Adipocyte (in vitro differentiated cells): ENCODE results near the gene MAN1B1.
"Not testable (repeated sequence)": the region's sequence is repeated elsewhere in the genome, so short reads cannot be mapped to it uniquely, and the experiment has no call there.

Experiments used
- DNase-seq: peaks from one replicate; pipeline ENCODE4 v3.0.0-alpha.2; 2015; ENCODE audit warnings: low read depth
- H3K27me3 ChIP-seq: replicated peaks from 2 replicates; pipeline ENCODE4 v1.7.0; 2013; ENCODE audit warnings: mild to moderate bottlenecking, low read length, moderate library complexity; ENCODE audit not compliant: control insufficient read depth, insufficient read depth
- H3K36me3 ChIP-seq: 2 replicates; pipeline ENCODE4 v1.7.0; 2013; ENCODE audit warnings: low read length, mild to moderate bottlenecking, moderate library complexity; ENCODE audit not compliant: control insufficient read depth, insufficient read depth, severe bottlenecking
- H3K4me1 ChIP-seq: 2 replicates; pipeline ENCODE4 v1.7.0; 2013; ENCODE audit warnings: mild to moderate bottlenecking, low read length, moderate library complexity; ENCODE audit not compliant: control insufficient read depth, insufficient read depth
- H3K4me3 ChIP-seq: 2 replicates; pipeline ENCODE4 v1.7.0; 2013; ENCODE audit warnings: mild to moderate bottlenecking, low read length, moderate library complexity
- H3K9ac ChIP-seq: 2 replicates; pipeline ENCODE4 v1.7.0; 2013; ENCODE audit warnings: mild to moderate bottlenecking, low read length, moderate library complexity
- H3K9me3 ChIP-seq: 2 replicates; pipeline ENCODE4 v1.7.0; 2013; ENCODE audit warnings: mild to moderate bottlenecking, low read length, moderate library complexity; ENCODE audit not compliant: control insufficient read depth

The MAN1B1 gene

DNA sequence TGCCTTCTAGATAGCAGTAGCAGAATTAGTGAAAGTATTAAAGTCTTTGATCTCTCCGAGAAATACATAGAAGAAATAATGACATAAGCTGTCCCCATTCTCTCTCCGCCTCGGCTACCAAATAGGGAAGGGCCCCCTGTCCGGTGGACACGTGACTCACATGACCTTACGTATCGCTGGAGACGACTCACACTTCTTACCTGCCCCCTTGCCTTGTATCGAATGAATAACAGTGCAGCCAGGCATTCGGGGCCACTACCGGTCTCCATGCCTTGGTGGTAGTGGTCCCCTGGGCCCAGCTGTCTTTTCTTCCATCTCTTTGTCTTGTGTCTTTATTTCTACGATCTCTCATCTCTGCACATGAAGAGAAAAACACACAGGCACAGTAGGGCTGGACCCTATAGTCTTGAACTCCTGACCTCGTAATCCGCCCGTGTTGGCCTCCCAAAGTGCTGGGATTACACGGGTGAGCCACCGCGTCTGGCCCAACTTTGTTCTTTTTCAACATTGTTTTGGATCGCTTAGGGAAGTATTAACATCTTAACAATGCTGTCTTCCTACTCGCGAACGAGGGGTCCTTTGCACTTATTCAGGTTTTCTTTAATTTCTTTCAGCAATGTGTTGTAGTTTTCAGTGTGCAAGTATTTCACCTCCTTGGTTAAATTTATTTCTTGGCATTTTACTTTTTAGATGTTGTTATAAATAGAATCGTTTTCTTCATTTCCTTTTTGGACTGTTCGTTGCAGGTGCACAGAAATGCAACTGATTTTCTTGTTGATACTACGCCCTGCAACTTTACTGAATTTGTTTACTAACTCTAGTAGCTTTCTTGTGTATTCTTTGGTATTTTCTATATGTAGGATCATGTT lies 35.4 kb downstream of the MAN1B1 start:
- not testable (repeated sequence) for H3K4me3 ChIP-seq, DNase-seq, H3K27me3 ChIP-seq

DNA sequence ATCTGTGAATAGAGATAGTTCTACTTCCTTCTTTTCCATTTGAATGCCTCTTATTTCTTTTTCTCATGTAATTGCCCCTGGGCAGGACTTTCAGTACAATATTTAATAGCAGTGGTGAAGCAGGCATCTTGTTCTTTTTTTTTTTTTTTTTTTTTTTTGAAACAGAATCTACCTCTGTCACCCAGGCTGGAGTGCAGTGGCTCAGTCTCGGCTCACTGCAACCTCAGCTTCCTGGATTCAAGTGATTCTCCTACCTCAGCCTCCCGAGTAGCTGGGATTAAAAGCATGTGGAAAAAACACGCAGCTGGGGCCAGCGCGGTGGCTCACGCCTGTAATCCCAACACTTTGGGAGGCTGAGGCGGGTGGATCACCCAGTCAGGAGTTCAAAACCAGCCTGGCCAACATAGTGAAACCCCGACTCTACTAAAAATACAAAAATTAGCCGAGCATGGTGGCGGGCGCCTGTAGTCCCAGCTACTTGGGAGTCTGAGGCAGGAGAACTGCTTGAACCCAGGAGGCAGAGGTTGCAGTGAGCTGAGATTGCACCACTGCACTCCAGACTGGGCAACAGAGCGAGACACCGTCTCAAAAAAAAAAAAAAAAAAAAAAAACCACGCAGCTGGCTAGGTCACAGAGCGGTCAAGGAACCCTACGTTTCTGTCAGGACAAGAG lies 36.1 kb downstream of the MAN1B1 start:
- not testable (repeated sequence) for H3K27me3 ChIP-seq, H3K9me3 ChIP-seq, DNase-seq, H3K4me3 ChIP-seq, H3K36me3 ChIP-seq, H3K9ac ChIP-seq
- H3K4me1 ChIP-seq, result peaks cover 11% of the 10 kb centered on the region

More for the DNA sequence above, 35.4 kb downstream of the MAN1B1 start:
- H3K4me1 ChIP-seq, H3K9me3 ChIP-seq, H3K36me3 ChIP-seq, H3K9ac ChIP-seq: not testable (repeated sequence)

DNA sequence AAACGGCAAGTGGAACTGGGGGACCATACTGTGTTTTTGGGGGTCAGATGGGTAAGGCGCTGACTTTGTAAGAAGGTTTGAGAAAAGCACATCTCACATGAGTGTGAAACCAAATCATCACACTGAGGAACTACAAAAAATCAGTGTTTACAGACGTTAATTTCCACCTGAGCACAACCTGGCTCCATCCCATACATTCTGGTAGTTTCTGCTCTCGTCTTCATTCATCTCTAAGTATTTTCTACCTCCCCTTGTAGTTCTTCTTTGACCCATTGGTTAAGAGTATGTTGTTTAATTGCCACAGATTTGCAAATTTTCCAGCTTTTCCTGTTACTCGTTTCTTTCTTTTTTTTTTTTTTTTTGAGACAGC lies 36.7 kb downstream of the MAN1B1 start:
- Histone ChIP-seq H3K9ac (no peak overlapping the region), H3K4me1 (peaks cover 16% of the 10 kb centered on the region), H3K9me3 (no peaks in the 10 kb centered on the region), H3K27me3 (no peaks in the 10 kb centered on the region), H3K4me3 (no peak overlapping the region), H3K36me3 (no peaks in the 10 kb centered on the region)
- DNase-seq, result no peak

DNA sequence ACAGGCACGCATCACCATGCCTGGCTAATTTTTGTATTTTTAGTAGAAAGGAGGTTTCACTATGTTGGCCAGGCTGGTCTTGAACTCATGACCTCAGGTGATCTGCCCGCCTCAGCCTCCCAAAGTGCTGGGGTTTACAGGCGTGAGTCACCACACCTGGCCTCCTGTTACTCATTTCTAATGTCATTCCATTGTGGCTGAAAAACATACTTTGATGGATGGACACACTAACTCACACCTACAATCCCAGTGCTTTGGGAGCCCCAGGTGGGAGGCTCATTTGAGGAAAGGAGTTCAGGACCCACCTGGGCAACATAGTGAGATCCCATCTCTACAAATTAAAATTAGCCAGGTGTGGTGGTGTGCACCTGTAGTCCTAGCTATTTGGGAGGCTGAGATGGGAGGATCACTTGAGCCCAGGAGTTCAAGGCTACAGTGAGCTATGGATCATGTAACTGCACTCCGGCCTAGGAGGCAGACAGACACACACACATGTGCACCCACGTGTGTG lies 37.2 kb downstream of the MAN1B1 start:
- not testable (repeated sequence) for H3K9me3 ChIP-seq

DNA sequence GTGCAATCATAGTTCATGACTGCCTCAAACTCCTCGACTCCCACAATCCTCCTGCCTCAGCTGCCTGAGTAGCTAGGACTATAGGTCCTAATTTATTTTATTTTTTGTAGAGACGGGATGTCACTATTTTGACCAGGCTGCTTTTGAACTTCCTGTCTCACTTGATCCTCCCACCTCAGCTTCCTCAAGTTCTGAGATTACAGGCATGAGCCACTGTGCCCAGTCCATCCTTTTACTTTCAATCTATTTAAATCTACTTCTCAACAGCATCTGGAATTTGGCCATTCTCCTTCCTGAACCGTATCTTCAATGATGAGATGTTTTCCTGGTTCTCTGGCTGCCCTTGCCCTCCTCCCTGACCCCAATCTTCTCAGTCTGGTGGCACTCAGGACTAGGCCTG lies 40.0 kb downstream of the MAN1B1 start:
- H3K36me3 ChIP-seq, result no peaks in the 10 kb centered on the region
- peaks cover 21% of the 10 kb centered on the region for H3K4me1 ChIP-seq
- no peaks in the 10 kb centered on the region for H3K9me3 ChIP-seq
- H3K27me3 ChIP-seq, result no peaks in the 10 kb centered on the region
- H3K9ac ChIP-seq, result no peak overlapping the region
- H3K4me3 ChIP-seq, result peak overlapping the region; percentile 67
- DNase-seq, result no peak

More for the DNA sequence above, 37.2 kb downstream of the MAN1B1 start:
- H3K4me3 ChIP-seq, H3K27me3 ChIP-seq, DNase-seq, H3K9ac ChIP-seq, H3K36me3 ChIP-seq: not testable (repeated sequence)
- H3K4me1 ChIP-seq, result peaks cover 21% of the 10 kb centered on the region

DNA sequence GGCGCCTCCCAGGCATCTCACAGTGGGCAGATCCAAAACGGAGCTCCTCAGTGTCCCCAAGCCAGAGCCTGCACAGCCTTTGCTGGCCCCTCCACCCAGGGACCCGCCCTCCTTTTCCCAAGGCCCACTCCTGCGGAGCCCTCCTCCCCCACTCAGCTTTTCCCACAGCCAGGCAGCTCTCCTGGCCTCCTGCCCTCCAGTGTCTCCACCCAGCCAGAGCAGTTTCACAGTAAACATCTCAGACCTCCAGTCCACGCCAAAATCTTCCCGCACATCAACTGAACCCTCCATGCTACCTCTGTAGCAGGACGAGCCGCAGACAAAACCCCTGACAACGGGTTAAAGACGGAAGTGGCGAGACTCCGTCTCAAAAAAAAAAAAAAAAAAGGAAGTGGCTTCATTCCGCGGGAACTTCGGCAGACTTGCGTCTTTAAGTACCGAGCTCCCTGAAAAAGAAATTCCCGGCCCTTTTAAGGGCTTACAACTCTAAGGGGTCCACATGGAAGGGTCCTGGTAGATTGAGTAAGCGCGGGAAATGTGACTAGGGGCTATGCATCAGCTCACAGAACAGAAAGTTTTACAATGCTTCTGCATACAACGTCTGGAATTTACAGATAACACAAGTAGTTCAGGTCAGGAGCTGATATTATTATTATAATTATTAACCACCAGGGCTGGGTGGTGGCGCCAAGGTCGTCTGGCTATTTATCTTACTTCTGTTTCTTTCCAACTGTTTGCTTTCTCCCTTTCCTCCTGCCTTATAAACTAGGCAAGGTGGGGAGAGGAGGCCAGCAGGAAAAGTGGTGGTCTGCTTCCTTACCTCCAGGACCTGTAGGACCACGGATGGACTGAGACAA lies 40.7 kb downstream of the MAN1B1 start:
- no peaks in the 10 kb centered on the region for H3K9me3 ChIP-seq
- H3K4me3 ChIP-seq, result peak overlapping the region; percentile 84
- H3K9ac ChIP-seq, result peak overlapping the region; percentile 43
- DNase-seq, result no peak
- no peaks in the 10 kb centered on the region for H3K27me3 ChIP-seq
- H3K4me1 ChIP-seq, result peaks cover 21% of the 10 kb centered on the region
- H3K36me3 ChIP-seq, result no peaks in the 10 kb centered on the region

DNA sequence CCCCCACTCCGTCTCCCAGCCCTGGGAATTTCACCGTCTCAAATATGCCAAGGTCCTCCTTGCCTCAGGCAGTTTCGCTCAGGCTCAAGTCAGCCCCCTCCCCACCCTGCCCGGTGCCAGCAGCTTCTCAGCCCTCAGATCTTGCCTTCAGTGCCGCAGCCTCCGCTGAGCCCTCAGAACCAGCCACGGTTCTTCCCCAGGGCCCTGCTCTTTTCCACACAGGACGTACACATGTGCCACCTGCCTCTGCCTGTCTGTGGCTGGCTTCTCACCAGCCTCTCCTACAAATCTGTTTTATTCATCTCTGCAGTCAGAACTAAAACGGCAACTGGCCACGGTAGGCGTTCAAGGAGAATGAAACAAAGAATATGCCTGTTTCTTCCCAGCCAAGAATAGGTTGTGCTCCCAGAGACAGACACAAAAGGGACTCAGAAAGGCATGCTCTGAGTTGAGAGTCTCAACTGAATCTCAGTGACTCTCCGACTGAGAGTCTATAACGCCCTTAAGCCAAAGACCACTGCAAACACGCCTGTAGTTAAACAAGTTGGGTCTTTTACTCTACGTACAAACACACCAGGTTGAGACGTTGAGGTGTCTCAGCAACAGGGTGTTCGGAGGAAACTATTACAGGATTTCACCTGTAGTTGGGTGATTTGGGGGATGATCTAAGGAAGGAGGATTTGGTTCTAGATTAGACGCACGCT lies 41.5 kb downstream of the MAN1B1 start:
- no peak for DNase-seq
- H3K4me1 ChIP-seq, result peaks cover 21% of the 10 kb centered on the region

DNA sequence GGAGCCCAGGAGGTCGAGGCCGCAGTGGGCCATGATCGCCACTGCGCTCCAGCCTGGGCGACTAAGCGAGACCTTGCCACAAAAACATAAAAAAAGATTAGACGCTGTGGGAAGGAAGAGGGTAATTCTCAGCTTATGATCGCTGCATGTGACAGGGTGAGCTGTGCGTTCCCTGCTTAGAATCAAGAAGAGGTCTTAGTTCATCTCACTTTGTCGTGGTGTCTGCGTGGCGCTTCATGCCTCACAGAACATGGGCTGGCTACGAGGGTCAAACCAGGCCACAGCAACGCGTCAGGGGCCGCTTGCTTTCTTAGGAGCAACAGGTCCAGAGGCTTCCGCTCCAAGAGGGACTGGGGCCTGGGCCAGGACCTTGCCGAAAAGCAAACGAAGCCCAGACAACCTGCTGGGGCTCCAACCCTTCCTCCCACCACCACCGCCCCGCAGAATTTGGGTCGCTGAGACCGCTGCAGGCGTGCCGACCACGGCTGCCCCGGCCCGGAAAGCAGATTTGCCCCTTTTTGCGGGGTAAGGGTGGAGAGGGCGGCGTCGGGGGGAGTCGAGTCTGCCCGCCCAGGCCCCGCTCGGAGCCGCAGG lies 42.2 kb downstream of the MAN1B1 start:
- peak overlapping the region; percentile 87 for H3K9ac ChIP-seq
- peaks cover 21% of the 10 kb centered on the region for H3K4me1 ChIP-seq
- H3K36me3 ChIP-seq, result no peaks in the 10 kb centered on the region
- H3K4me3 ChIP-seq, result peak overlapping the region; percentile 84
- no peaks in the 10 kb centered on the region for H3K27me3 ChIP-seq
- H3K9me3 ChIP-seq, result no peaks in the 10 kb centered on the region
- DNase-seq, result peak; percentile 52

More for the DNA sequence above, 41.5 kb downstream of the MAN1B1 start:
- Histone ChIP-seq H3K9me3 (no peaks in the 10 kb centered on the region), H3K4me3 (peak overlapping the region; percentile 84), H3K9ac (peak overlapping the region; percentile 87), H3K36me3 (no peaks in the 10 kb centered on the region), H3K27me3 (no peaks in the 10 kb centered on the region)

DNA sequence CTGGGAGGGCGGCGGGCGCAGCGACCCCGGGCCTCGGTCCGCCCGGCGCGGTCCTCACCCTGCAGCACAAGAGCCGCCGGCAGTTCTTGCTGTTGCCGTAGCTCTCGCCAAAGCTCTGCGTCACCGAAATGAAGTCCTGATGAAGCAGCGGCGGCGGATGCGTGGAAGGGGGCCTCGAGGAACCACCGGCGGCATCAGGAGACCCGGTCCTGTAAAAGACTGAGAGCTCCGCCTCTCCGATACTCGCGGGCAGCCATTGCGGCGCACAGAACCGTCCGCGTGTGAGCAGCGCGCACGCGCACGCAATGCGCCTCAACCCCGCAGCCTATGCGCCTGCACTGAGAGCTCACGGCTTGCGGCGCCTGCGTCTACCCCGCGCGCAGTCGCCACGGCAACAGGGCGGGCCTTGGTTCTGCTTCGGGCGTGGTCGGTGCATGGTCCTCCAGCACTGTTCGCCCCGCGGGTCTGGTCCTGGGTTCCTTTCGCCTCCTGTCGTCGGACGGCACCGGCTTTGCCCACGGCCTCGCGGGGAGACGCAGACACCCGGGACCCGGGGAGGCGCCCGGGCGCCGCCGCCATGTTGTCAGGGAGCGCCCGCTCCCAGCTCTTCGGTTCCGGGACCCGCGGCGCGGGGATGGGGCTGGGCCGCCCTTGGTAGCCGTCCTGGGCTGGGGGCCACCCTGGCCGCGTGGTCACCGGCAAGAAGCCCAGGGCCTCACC lies 42.8 kb downstream of the MAN1B1 start:
- Histone ChIP-seq H3K9ac (peak overlapping the region; percentile 87), H3K27me3 (no peaks in the 10 kb centered on the region), H3K9me3 (no peaks in the 10 kb centered on the region), H3K36me3 (no peaks in the 10 kb centered on the region), H3K4me3 (peak overlapping the region; percentile 84), H3K4me1 (peaks cover 21% of the 10 kb centered on the region)
- DNase-seq, result peak; percentile 97
